Nephron progenitor cell (in vitro differentiated cells): ENCODE measurements around the gene RASSF9.

Experiments used
- DNase-seq: peaks from one replicate; pipeline ENCODE4 v3.0.0; 2021
- H3K27ac Mint-ChIP-seq: 2 replicates; pipeline ENCODE4 v1.8.0; 2021; ENCODE audit warnings: mild to moderate bottlenecking, moderate library complexity, mixed read lengths
- H3K27me3 Mint-ChIP-seq: 2 replicates; pipeline ENCODE4 v1.8.0; 2021; ENCODE audit warnings: mild to moderate bottlenecking, low read depth, mixed read lengths; ENCODE audit not compliant: poor library complexity
- H3K36me3 Mint-ChIP-seq: 2 replicates; pipeline ENCODE4 v1.8.0; 2021; ENCODE audit warnings: low read depth, mixed read lengths
- H3K4me1 Mint-ChIP-seq: 2 replicates; pipeline ENCODE4 v1.8.0; 2021; ENCODE audit warnings: mixed read lengths
- H3K4me3 Mint-ChIP-seq: 2 replicates; pipeline ENCODE4 v1.8.0; 2021; ENCODE audit warnings: mild to moderate bottlenecking, moderate library complexity, mixed read lengths
- H3K9me3 Mint-ChIP-seq: 2 replicates; pipeline ENCODE4 v1.8.0; 2021; ENCODE audit warnings: mild to moderate bottlenecking, moderate library complexity, mixed read lengths
- CTCF ChIP-seq: fragments of 200-600 bp; sonication (generic); IDR thresholded peaks from 2 replicates; pipeline ENCODE4 v1.5.0; 2021; ENCODE audit warnings: antibody characterized with exemption

RASSF9 gene

GRCh38 chr12:85784096-85784720 lies 52.0 kb downstream of the RASSF9 start:
- H3K36me3 Mint-ChIP-seq: peaks cover 5% of the 10 kb centered on the region
- no peak for DNase-seq
- peaks cover 3% of the 10 kb centered on the region for H3K4me1 Mint-ChIP-seq
- no peak overlapping the region for H3K27ac Mint-ChIP-seq
- peaks cover 10% of the 10 kb centered on the region for H3K9me3 Mint-ChIP-seq
- H3K4me3 Mint-ChIP-seq: no peak overlapping the region
- no peaks in the 10 kb centered on the region for H3K27me3 Mint-ChIP-seq
- TF ChIP-seq CTCF: no peak

- H3K4me3 Mint-ChIP-seq: no peak overlapping the region
- H3K4me1 Mint-ChIP-seq: peaks cover 3% of the 10 kb centered on the region
- H3K27me3 Mint-ChIP-seq: no peaks in the 10 kb centered on the region
- H3K27ac Mint-ChIP-seq: no peak overlapping the region
- H3K9me3 Mint-ChIP-seq: peaks cover 10% of the 10 kb centered on the region
- no peak for DNase-seq
- peaks cover 5% of the 10 kb centered on the region for H3K36me3 Mint-ChIP-seq
- no peak for TF ChIP-seq CTCF
These were observed 53.5 kb downstream of the RASSF9 start for GRCh38 chr12:85782711-85783110.

GRCh38 chr12:85781766-85782165 lies 54.4 kb downstream of the RASSF9 start:
- no peak for TF ChIP-seq CTCF
- no peak overlapping the region for H3K27ac Mint-ChIP-seq
- peaks cover 3% of the 10 kb centered on the region for H3K4me1 Mint-ChIP-seq
- no peak overlapping the region for H3K4me3 Mint-ChIP-seq
- DNase-seq: no peak
- peaks cover 9% of the 10 kb centered on the region for H3K9me3 Mint-ChIP-seq
- H3K36me3 Mint-ChIP-seq: peaks cover 4% of the 10 kb centered on the region
- H3K27me3 Mint-ChIP-seq: no peaks in the 10 kb centered on the region

GRCh38 chr12:85779768-85780167 lies 56.4 kb downstream of the RASSF9 start:
- Mint-ChIP-seq H3K9me3 (no peaks in the 10 kb centered on the region), H3K4me3 (no peak overlapping the region), H3K4me1 (peaks cover 3% of the 10 kb centered on the region), H3K36me3 (no peaks in the 10 kb centered on the region), H3K27ac (no peak overlapping the region), H3K27me3 (no peaks in the 10 kb centered on the region)
- no peak for TF ChIP-seq CTCF
- no peak for DNase-seq

GRCh38 chr12:85775091-85775490 lies 61.1 kb downstream of the RASSF9 start:
- no peak for TF ChIP-seq CTCF
- DNase-seq: no peak
- no peaks in the 10 kb centered on the region for H3K36me3 Mint-ChIP-seq
- no peaks in the 10 kb centered on the region for H3K9me3 Mint-ChIP-seq
- H3K4me3 Mint-ChIP-seq: no peak overlapping the region
- peaks cover 7% of the 10 kb centered on the region for H3K4me1 Mint-ChIP-seq
- no peaks in the 10 kb centered on the region for H3K27me3 Mint-ChIP-seq
- H3K27ac Mint-ChIP-seq: no peak overlapping the region

GRCh38 chr12:85765453-85765869 lies 70.7 kb downstream of the RASSF9 start:
- H3K4me1 Mint-ChIP-seq: peaks cover 1% of the 10 kb centered on the region
- no peak for DNase-seq
- H3K4me3 Mint-ChIP-seq: no peak overlapping the region
- no peaks in the 10 kb centered on the region for H3K36me3 Mint-ChIP-seq
- H3K27me3 Mint-ChIP-seq: no peaks in the 10 kb centered on the region
- no peak overlapping the region for H3K27ac Mint-ChIP-seq
- no peaks in the 10 kb centered on the region for H3K9me3 Mint-ChIP-seq
- no peak for TF ChIP-seq CTCF
